ENCODE measurements around the gene ZBTB46.
A peak's percentile ranks its signal among the peaks of the same experiment; 100 is the strongest.
"Not testable (repeated sequence)": the region's sequence is repeated elsewhere in the genome, so short reads cannot be mapped to it uniquely, and the experiment has no call there.

ZBTB46 gene

DNA sequence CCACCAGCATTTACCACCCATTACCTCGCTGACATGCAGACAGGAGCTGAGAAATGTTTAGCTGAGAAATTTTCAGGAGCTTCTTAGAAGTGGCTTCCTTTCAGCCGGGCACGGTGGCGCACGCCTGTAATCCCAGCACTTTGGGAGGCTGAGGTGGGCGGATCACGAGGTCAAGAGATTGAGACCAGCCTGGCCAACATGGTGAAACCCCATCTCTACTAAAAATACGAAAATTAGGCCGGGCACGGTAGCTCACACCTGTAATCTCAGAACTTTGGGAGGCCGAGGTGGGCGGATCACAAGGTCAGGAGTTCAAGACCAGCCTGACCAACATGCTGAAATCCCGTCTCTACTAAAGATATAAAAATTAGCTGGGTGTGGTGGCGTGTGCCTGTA, 20.5 kb upstream of the ZBTB46 start:
- H3K4me2 ChIP-seq (ENCODE audit: low read length), result not testable (repeated sequence)

DNA sequence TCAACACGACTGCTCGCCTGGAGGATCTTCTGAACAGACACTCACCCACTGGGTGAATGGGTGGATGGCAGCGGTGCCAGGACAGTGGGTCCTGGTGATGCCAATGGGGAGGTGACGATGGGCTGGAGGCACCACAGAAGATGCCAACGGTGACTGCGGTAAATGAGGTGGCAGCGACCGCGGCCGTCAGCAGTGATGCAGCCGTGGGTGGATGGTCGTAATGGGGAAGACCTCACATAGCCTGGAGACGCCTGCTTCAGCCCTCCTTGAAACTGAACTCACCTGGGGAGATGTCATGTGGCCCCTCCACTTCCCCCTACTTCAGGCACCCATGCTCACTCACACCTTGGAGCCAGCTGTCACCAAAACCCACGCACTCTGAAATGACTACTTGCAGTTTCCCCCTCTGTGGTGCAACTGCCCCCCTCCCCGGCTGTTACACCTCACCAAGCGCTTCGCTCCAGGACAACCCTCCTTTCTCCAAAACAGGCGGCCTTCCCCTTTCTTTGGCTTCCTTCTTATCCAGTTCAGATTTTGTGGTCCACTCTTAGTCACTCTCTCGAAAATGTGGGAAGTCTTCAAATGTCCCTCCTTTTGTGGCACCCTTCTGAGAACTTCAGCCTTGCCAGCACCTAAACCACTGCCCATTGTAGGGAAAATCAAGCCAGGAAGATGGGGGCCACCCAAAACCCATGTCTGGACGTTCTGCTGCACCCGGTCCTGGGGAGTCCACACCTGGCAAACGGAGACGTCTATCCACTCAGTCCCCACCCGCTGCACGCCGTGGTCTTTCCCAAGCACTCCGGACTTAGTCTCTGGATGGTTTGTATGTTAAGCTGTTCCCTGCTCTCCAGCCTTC, 19.9 kb upstream of the ZBTB46 start:
- no peaks in the 10 kb centered on the region for H4K20me1 ChIP-seq (ENCODE audit: insufficient read depth, low read length)
- TF ChIP-seq EZH2phosphoT487 (IDR thresholded peaks at IDR 0.05; ENCODE audit: low read depth), result no peak
- H3K36me3 ChIP-seq (replicated peaks; ENCODE audit: low read depth, low read length), result no peaks in the 10 kb centered on the region
- peaks cover 11% of the 10 kb centered on the region for H3K27me3 ChIP-seq (ENCODE audit: low read depth, low read length)
- no peak overlapping the region for H3K9ac ChIP-seq (ENCODE audit: low read length)
- H3K4me1 ChIP-seq (ENCODE audit: low read length), result peaks cover 34% of the 10 kb centered on the region
- H3K27ac ChIP-seq (ENCODE audit: low read length), result no peak overlapping the region
- H3K4me3 ChIP-seq (ENCODE audit: low read length), result peak overlapping the region; percentile 45; the same call in 1 of the 2 replicates
- no peaks in the 10 kb centered on the region for H3K79me2 ChIP-seq (ENCODE audit: low read length)
- H3K4me2 ChIP-seq (ENCODE audit: low read length), result peak overlapping the region; percentile 64
- no peaks in the 10 kb centered on the region for H3K9me3 ChIP-seq (ENCODE audit: insufficient read depth, low read length)
- H2AFZ ChIP-seq (ENCODE audit: low read depth, low read length), result no peak overlapping the region; the same call in 1 of the 2 replicates

More for the DNA sequence above, 20.5 kb upstream of the ZBTB46 start:
- not testable (repeated sequence) for H3K79me2 ChIP-seq (ENCODE audit: low read length); H3K9me3 ChIP-seq (ENCODE audit: insufficient read depth, low read length); H3K27me3 ChIP-seq (ENCODE audit: low read depth, low read length); H3K36me3 ChIP-seq (replicated peaks; ENCODE audit: low read depth, low read length); H2AFZ ChIP-seq (ENCODE audit: low read depth, low read length); H4K20me1 ChIP-seq (ENCODE audit: insufficient read depth, low read length); H3K27ac ChIP-seq (ENCODE audit: low read length); H3K9ac ChIP-seq (ENCODE audit: low read length); H3K4me3 ChIP-seq (ENCODE audit: low read length)
- H3K4me1 ChIP-seq (ENCODE audit: low read length), result peaks cover 33% of the 10 kb centered on the region

DNA sequence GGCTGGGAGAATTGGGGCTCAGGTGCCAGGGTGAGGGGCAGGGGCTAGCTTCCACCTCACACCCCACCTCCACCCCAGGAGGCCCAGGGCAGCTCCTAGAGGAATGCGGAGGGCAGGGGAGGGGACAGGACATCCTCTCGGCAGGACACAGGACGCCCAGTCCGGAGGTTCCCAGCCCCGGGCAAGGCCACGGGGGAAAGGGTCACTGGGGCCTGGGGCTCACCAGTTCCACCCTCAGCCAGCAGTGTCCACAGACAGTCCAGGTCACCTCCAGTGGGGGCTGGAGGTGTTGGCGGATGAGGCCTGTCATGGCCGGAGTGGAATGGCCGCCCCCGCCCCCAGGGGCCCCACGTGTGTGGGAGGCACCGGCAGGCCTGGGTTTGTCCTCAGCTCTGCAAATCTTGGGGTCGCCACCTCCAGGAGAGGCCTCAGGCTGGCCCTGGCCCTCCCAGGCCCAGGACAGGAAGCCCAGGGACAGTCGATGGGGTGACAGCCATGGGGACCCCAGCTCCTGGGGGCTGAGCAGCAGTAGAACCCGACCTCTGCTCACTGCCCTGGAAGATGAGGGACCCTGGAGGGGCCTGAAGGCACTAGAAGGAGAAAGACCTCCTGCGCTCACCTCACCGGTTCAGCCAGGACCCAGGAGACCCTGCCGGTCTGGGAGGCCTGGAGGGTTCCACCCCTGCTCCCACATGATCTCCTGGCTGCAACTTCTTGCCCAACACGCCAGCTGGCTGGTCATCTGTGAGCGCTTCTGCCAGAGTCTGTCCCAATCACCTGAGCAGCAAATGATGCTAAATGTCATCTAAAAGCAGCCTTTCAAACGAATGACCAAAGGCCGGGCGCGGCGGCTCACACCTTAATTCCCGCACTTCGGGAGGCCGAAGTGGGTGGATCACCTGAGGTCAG, 17.2 kb upstream of the ZBTB46 start:
- Histone ChIP-seq H3K79me2 (ENCODE audit: low read length) (no peaks in the 10 kb centered on the region), H3K36me3 (replicated peaks; ENCODE audit: low read depth, low read length) (no peaks in the 10 kb centered on the region), H3K4me1 (ENCODE audit: low read length) (peaks cover 26% of the 10 kb centered on the region), H3K27ac (ENCODE audit: low read length) (no peak overlapping the region), H3K27me3 (ENCODE audit: low read depth, low read length) (peaks cover 23% of the 10 kb centered on the region), H3K9ac (ENCODE audit: low read length) (no peak overlapping the region), H3K4me2 (ENCODE audit: low read length) (no peak overlapping the region), H3K4me3 (ENCODE audit: low read length) (no peak overlapping the region), H2AFZ (ENCODE audit: low read depth, low read length) (no peak overlapping the region), H4K20me1 (ENCODE audit: insufficient read depth, low read length) (no peaks in the 10 kb centered on the region), H3K9me3 (ENCODE audit: insufficient read depth, low read length) (no peaks in the 10 kb centered on the region)
- no peak for TF ChIP-seq EZH2phosphoT487 (IDR thresholded peaks at IDR 0.05; ENCODE audit: low read depth)
- TF ChIP-seq, protein P1, sequence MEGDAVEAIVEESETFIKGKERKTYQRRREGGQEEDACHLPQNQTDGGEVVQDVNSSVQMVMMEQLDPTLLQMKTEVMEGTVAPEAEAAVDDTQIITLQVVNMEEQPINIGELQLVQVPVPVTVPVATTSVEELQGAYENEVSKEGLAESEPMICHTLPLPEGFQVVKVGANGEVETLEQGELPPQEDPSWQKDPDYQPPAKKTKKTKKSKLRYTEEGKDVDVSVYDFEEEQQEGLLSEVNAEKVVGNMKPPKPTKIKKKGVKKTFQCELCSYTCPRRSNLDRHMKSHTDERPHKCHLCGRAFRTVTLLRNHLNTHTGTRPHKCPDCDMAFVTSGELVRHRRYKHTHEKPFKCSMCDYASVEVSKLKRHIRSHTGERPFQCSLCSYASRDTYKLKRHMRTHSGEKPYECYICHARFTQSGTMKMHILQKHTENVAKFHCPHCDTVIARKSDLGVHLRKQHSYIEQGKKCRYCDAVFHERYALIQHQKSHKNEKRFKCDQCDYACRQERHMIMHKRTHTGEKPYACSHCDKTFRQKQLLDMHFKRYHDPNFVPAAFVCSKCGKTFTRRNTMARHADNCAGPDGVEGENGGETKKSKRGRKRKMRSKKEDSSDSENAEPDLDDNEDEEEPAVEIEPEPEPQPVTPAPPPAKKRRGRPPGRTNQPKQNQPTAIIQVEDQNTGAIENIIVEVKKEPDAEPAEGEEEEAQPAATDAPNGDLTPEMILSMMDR (IDR thresholded peaks at IDR 0.05; ENCODE audit: low read depth, low read length), result no peak

DNA sequence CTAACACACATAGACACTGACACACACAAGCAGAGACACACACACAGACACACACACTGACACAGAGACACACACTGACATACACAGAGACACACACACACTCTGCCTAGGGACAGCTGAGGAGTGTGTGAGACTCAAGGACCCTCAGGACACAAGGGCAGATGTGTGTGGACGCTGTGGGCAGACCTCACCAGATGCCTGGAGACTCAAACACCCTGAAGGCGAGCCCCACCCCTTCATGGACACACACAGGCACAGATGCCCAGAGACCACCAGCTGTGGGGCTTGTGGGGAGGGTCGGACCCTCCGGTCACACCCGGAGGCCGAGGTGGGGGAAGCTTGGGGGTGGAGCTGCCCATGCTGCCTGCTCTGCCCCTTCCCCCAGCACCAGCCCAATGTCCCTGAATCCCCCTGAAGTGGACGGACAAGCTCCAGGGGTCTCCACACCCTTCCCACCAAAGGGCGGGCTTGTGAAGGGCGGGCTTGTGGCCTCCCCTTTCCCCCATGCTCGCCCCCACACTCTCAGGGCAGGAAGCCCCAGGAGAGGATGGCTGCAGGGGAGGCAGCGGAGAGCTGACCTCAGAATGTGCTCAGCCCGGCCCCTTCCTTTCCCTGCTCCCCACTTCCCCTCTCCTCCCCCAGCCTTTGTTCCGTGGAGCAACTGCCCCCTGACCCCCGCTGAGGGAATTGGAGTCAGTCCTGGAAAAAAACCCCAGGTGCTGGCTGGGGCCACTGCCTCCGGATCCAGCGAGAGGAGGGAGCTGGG, 16.4 kb upstream of the ZBTB46 start:
- Histone ChIP-seq H3K9me3 (ENCODE audit: insufficient read depth, low read length) (no peaks in the 10 kb centered on the region), H3K4me2 (ENCODE audit: low read length) (no peak overlapping the region), H2AFZ (ENCODE audit: low read depth, low read length) (no peak overlapping the region), H3K27ac (ENCODE audit: low read length) (no peak overlapping the region), H4K20me1 (ENCODE audit: insufficient read depth, low read length) (no peaks in the 10 kb centered on the region), H3K79me2 (ENCODE audit: low read length) (no peaks in the 10 kb centered on the region), H3K9ac (ENCODE audit: low read length) (no peak overlapping the region), H3K36me3 (replicated peaks; ENCODE audit: low read depth, low read length) (no peaks in the 10 kb centered on the region), H3K27me3 (ENCODE audit: low read depth, low read length) (peaks cover 23% of the 10 kb centered on the region), H3K4me3 (ENCODE audit: low read length) (no peak overlapping the region), H3K4me1 (ENCODE audit: low read length) (peaks cover 32% of the 10 kb centered on the region)
- no peak for TF ChIP-seq EZH2phosphoT487 (IDR thresholded peaks at IDR 0.05; ENCODE audit: low read depth)
- TF ChIP-seq, protein P1 (IDR thresholded peaks at IDR 0.05; ENCODE audit: low read depth, low read length), result no peak
